PFSK-1 (cell line): Measurements from ENCODE around the gene NAXD.

ENCODE experiments used
- FOXP2 ChIP-seq: optimal IDR thresholded peaks from 2 replicates; pipeline ENCODE3; 2011; ENCODE audit warnings: borderline replicate concordance, control low read depth, inconsistent platforms; ENCODE audit not compliant: insufficient read depth; ENCODE audit errors: extremely low read length, extremely low read depth
- POLR2AphosphoS5 ChIP-seq: IDR thresholded peaks from 2 replicates; pipeline ENCODE4 v1.6.1; 2012; ENCODE audit warnings: low read depth, mild to moderate bottlenecking, control low read depth, low read length, moderate library complexity
- SIN3A ChIP-seq: IDR thresholded peaks from 2 replicates; pipeline ENCODE4 v1.6.1; 2012; ENCODE audit warnings: mild to moderate bottlenecking, low read length, moderate library complexity, borderline replicate concordance; ENCODE audit not compliant: insufficient read depth
- TAF1 ChIP-seq: IDR thresholded peaks from 2 replicates; pipeline ENCODE4 v1.6.1; 2012; ENCODE audit warnings: low read length, control low read depth, borderline replicate concordance; ENCODE audit not compliant: insufficient read depth
- TF ChIP-seq, protein P1 (sequence below), 2 experiments: IDR thresholded peaks; 2 replicates each; pipeline versions ENCODE4 v1.6.1 to v1.8.0; 2011 to 2012; ENCODE audit warnings: low read depth in 2 of 2, low read length in 2 of 2, control low read depth in 1 of 2, inconsistent platforms in 1 of 2, mild to moderate bottlenecking in 1 of 2, moderate library complexity in 1 of 2; ENCODE audit not compliant: insufficient read depth in 1 of 2

The NAXD gene

GRCh38 chr13:110643768-110644421, 28.6 kb downstream of the NAXD start:
- TF ChIP-seq FOXP2 (no peak), POLR2AphosphoS5 (no peak), SIN3A (no peak), TAF1 (no peak)
- TF ChIP-seq, protein P1, sequence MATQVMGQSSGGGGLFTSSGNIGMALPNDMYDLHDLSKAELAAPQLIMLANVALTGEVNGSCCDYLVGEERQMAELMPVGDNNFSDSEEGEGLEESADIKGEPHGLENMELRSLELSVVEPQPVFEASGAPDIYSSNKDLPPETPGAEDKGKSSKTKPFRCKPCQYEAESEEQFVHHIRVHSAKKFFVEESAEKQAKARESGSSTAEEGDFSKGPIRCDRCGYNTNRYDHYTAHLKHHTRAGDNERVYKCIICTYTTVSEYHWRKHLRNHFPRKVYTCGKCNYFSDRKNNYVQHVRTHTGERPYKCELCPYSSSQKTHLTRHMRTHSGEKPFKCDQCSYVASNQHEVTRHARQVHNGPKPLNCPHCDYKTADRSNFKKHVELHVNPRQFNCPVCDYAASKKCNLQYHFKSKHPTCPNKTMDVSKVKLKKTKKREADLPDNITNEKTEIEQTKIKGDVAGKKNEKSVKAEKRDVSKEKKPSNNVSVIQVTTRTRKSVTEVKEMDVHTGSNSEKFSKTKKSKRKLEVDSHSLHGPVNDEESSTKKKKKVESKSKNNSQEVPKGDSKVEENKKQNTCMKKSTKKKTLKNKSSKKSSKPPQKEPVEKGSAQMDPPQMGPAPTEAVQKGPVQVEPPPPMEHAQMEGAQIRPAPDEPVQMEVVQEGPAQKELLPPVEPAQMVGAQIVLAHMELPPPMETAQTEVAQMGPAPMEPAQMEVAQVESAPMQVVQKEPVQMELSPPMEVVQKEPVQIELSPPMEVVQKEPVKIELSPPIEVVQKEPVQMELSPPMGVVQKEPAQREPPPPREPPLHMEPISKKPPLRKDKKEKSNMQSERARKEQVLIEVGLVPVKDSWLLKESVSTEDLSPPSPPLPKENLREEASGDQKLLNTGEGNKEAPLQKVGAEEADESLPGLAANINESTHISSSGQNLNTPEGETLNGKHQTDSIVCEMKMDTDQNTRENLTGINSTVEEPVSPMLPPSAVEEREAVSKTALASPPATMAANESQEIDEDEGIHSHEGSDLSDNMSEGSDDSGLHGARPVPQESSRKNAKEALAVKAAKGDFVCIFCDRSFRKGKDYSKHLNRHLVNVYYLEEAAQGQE (IDR thresholded peaks at IDR 0.05; ENCODE audit: insufficient read depth in 1 of 2, low read depth in 2 of 2, low read length in 2 of 2): no peak

DNA sequence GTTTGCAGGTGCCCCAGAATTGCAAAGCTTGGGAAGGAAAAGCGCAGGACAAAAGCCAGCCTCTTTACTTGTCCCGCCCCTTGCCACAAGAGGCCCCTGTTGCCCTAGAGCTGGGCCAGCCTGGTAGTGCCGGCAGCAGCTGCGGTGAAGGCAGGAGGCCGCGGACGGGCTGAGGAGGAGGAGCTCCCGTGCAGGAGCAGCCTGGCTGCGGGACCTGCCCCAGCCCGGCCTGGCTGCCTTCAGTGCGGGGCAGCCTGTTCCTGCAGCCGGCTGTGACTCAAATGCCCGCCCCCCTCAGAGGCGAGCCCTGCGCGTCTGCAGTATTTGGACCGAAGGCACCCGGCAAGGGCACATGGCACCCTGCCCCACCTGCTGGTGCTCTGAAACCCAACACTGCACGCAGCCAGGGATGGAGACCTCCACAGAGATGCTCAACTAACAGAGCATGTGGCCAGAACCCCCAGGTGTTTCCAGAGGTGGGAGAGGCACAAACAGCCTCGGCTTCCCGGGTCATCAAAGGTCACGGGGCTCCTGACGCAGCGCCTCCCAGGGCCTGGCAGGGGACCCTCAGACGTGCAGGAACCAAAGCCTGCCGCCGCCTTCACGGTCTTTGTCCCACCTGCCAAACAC, 29.7 kb downstream of the NAXD start:
- no peak for TF ChIP-seq TAF1
- TF ChIP-seq FOXP2: no peak
- TF ChIP-seq SIN3A: no peak
- TF ChIP-seq, protein P1 (IDR thresholded peaks at IDR 0.05; ENCODE audit: insufficient read depth in 1 of 2, low read depth in 2 of 2, low read length in 2 of 2): no peak
- no peak for TF ChIP-seq POLR2AphosphoS5

GRCh38 chr13:110645750-110646149, 30.4 kb downstream of the NAXD start:
- TF ChIP-seq, protein P1 (IDR thresholded peaks at IDR 0.05; ENCODE audit: insufficient read depth in 1 of 2, low read depth in 2 of 2, low read length in 2 of 2): no peak
- TF ChIP-seq POLR2AphosphoS5 (no peak), TAF1 (no peak), FOXP2 (no peak), SIN3A (no peak)

DNA sequence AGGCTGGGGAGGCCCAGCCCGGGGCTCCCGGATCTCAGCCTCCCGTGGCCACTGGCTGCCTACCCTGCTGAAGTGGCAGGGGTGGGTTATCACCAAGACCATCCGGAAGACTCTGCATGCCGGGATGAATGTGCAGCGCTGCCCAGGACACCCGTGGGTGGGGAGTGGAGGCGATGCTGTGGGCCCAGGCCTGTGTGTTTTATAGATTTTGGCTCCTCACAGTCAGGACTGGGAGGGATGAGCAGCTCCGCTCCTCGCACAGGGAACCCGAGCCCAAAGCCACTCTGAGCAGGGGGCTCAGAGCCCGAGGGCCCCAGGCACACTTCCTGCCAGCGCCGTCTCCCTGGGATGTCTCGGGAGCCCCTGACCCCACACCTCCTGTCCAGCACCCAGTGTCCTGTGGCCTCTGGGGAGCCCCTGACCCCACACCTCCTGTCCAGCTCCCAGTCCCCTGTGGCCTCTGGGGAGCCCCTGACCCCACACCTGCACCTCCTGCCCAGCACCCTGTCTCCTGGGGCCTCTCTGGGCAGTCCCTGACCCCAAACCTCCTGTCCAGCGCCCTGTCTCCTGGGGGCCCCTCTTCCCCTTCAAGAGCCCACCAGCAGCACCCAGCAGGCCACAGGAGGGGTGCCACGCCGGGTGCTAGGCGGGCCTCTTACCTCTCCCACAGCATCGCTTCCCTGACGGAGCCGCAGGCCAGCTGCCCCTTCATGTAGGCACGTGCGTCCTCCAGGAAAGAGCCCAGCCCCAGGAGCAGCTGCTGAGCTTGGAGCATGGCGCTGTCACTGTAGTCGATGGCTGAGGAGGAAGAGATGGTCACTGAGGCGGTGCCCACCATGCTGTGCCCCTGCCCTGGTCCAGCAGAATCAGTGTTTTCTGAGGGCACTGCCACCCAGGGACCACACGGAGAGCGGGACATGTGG, 31.4 kb downstream of the NAXD start:
- no peak for TF ChIP-seq TAF1
- TF ChIP-seq, protein P1 (IDR thresholded peaks at IDR 0.05; ENCODE audit: insufficient read depth in 1 of 2, low read depth in 2 of 2, low read length in 2 of 2): no peak
- TF ChIP-seq POLR2AphosphoS5: no peak
- TF ChIP-seq SIN3A: no peak
- TF ChIP-seq FOXP2: no peak
